T-helper 22 cell (primary cell): ENCODE results near the gene TLN1.
A peak's percentile ranks its signal among the peaks of the same experiment; 100 is the strongest.

Experiments
- DNase-seq: peaks from one replicate; pipeline ENCODE4 v3.0.0-alpha.2; 2020; ENCODE audit warnings: low read depth

The TLN1 gene

GRCh38 chr9:35732185-35732799 is at the start of gene TLN1, which contains the start of gene CREB3:
TSS of gene TLN1 (minus strand) at chr9:35732195. CDS start at chr9:35725694, 6,501 bp downstream.
TSS of gene CREB3 (plus strand) at chr9:35732666. CDS start at chr9:35732773, 107 bp downstream.
- peak; percentile 94 for DNase-seq

GRCh38 chr9:35781066-35781465 is 49.1 kb upstream of the TLN1 start:
- DNase-seq, result no peak

GRCh38 chr9:35778496-35778895 is 46.5 kb upstream of the TLN1 start:
- no peak for DNase-seq

GRCh38 chr9:35776018-35776417 is 44.0 kb upstream of the TLN1 start:
- DNase-seq, result no peak

- no peak for DNase-seq
Observed at GRCh38 chr9:35774907-35775635, 43.1 kb upstream of the TLN1 start.

- DNase-seq, result no peak
Observed at GRCh38 chr9:35771943-35772342, 39.9 kb upstream of the TLN1 start.

GRCh38 chr9:35771534-35771933 is 39.5 kb upstream of the TLN1 start:
- no peak for DNase-seq

GRCh38 chr9:35771075-35771433 is 39.1 kb upstream of the TLN1 start:
- no peak for DNase-seq

- DNase-seq, result no peak
Observed at GRCh38 chr9:35769763-35770162, 37.8 kb upstream of the TLN1 start.

- DNase-seq, result no peak
Observed at GRCh38 chr9:35767458-35767857, 35.5 kb upstream of the TLN1 start.

GRCh38 chr9:35766997-35767396 is 35.0 kb upstream of the TLN1 start:
- DNase-seq, result no peak

GRCh38 chr9:35763803-35764202 is 31.8 kb upstream of the TLN1 start:
- no peak for DNase-seq

- no peak for DNase-seq
Observed at GRCh38 chr9:35763181-35763580, 31.2 kb upstream of the TLN1 start.

- no peak for DNase-seq
Observed at GRCh38 chr9:35760651-35761050, 28.7 kb upstream of the TLN1 start.

- no peak for DNase-seq
Observed at GRCh38 chr9:35759795-35760194, 27.8 kb upstream of the TLN1 start.

GRCh38 chr9:35758475-35759050 is 26.6 kb upstream of the TLN1 start:
- no peak for DNase-seq

GRCh38 chr9:35757892-35758275 is 25.9 kb upstream of the TLN1 start:
- no peak for DNase-seq

GRCh38 chr9:35757226-35757891 is 25.4 kb upstream of the TLN1 start:
- no peak for DNase-seq

- DNase-seq, result peak; percentile 41
Observed at GRCh38 chr9:35756275-35757225, 24.6 kb upstream of the TLN1 start.

- DNase-seq, result no peak
Observed at GRCh38 chr9:35755071-35755470, 23.1 kb upstream of the TLN1 start.

GRCh38 chr9:35754264-35754663 is 22.3 kb upstream of the TLN1 start, which contains the start of gene MSMP:
TSS of gene MSMP (minus strand) at chr9:35754276. CDS start at chr9:35754129, 147 bp downstream.
- no peak for DNase-seq

GRCh38 chr9:35753466-35753865 is 21.5 kb upstream of the TLN1 start:
- no peak for DNase-seq
